Measurements from ENCODE around the gene PPFIA2.

- TF ChIP-seq REST (IDR thresholded peaks at IDR 0.05; ENCODE audit: insufficient read depth in 1 of 2, low read depth in 2 of 2, low read length in 1 of 2) (no peak), CTCF (IDR thresholded peaks at IDR 0.05) (no peak)
These were observed 290.9 kb downstream of the PPFIA2 start for GRCh38 chr12:81468206-81468605.

All from Panc1 (cell line).